Activated T-cell treated with anti-CD3 and anti-CD28 coated beads for 48 hours (primary cell): ENCODE data around the gene SCGB1C2.
"Not testable (repeated sequence)": the region's sequence is repeated elsewhere in the genome, so short reads cannot be mapped to it uniquely, and the experiment has no call there.

Experiments
- DNase-seq: peaks from one replicate; pipeline ENCODE4 v3.0.0-alpha.2; 2020; ENCODE audit warnings: low read depth

SCGB1C2 gene

DNA sequence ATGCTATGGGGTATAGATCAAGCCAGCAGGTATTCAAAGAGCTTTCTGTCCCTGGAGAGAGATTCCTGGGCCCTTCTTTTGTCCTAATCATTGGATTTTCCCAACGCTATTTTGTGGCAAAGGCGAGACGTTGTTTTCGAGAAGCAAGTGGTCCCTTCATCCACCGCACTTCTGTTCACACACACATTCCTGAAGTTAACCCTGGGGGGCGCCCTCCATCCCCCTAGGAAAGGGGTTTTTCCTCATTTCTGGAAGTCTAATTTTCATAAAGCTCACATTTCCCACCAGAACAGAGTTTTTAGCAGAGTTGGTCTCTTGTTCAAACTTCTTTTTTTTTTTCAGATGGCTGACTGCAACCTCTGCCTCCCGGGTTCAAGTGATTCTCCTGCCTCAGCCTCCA, 11.9 kb downstream of the SCGB1C2 start:
- no peak for DNase-seq

DNA sequence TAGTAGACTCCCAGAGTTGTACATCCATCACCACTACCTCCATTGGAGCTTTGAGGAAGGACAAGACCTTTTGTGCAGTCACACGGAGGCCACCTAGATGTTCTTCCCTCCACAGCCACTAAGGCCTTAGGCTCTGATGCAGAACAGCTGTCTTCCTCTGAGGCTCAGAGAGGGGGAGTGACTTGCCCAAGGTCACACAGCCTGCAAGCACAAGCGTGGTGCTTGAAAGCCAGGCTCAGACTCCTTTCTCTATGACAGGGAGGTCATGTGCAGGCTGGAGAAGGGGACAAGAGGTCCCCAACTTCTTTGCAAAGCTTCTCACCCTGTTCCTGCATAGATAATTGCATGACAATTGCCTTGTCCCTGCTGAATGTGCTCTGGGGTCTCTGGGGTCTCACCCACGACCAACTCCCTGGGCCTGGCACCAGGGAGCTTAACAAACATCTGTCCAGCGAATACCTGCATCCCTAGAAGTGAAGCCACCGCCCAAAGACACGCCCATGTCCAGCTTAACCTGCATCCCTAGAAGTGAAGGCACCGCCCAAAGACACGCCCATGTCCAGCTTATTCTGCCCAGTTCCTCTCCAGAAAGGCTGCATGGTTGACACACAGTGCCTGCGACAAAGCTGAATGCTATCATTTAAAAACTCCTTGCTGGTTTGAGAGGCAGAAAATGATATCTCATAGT, 12.7 kb downstream of the SCGB1C2 start:
- DNase-seq: no peak

GRCh38 chr17:151004-151403, 13.6 kb downstream of the SCGB1C2 start:
- DNase-seq: no peak

DNA sequence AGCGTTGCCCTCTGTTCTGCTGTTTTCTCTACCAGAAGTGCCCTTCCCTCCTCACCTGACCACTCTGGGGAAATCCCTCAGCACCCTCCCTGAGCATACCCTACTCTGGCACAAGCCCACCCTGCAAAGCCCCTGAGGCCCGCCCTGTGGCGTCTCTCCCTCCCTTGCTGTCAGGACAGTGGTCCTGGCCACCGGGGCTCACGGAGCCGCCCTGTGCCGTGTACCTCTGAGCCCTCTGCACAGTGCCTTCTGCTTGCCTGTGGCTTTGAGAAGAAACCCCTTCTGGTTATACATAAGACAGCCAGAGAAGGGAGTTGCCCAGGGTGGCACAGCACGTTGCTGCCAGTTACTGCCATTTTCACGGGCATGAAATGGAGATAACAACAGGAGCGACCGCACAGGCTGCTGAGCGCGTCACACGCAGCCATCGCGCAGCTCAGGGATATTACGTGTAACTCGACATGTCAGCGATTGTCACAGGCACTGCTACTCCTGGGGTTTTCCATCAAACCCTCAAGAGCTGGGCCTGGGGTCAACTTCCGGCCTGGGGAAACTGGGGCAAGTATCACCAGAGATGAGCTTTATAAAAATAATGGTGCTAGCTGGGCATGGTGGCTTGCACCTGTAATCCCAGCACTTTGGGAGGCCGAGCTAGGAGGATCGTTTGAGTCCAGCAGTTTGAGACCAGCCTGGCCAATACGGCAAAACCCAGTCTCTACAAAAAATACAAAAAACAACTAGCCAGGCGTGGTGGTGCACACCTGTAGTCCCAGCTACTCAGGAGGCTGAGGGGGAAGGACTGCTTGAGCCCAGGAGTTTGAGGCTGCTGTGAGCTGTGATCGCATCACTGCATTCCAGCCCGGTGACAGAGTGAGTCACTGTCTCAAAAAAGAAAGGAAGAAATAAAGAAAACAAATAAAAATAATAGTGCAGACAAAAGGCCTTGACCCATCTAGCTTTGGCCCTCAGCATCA, 14.8 kb downstream of the SCGB1C2 start:
- no peak for DNase-seq

- DNase-seq: no peak
Measured at GRCh38 chr17:152860-153420, 15.6 kb downstream of the SCGB1C2 start.

DNA sequence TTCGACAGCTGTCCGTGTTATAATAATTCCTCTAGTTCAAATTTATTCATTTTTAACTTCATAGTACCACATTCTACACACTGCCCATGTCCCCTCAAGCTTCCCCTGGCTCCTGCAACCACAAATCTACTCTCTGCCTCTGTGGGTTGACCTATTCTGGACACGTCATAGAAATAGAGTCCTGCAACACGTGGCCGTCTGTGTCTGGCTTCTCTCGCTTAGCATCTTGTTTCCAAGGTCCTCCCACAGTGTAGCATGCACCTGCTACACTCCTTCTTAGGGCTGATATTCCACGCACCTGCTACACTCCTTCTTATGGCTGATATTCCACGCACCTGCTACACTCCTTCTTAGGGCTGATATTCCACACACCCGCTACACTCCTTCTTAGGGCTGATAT, 16.5 kb downstream of the SCGB1C2 start:
- no peak for DNase-seq

DNA sequence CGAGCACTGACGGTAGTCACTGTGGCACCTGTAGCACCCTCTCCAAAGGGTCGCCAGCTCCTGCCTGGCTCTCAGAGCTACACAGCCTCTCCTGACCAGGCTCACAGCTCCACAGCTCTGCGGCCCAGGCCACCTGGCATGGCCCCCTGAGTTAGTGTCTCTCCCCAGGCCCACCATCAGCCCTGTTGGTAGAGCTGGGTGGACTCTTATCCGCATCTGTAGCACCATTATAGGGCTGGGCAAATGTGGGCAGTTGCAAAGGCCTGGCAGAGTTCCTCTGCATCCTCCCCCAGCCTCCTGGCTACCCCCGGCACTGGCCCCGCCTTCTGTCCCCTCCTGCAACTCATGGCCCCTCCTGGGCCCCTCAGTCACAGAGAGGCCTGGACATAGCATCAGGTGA, 18.2 kb downstream of the SCGB1C2 start:
- DNase-seq: no peak

DNA sequence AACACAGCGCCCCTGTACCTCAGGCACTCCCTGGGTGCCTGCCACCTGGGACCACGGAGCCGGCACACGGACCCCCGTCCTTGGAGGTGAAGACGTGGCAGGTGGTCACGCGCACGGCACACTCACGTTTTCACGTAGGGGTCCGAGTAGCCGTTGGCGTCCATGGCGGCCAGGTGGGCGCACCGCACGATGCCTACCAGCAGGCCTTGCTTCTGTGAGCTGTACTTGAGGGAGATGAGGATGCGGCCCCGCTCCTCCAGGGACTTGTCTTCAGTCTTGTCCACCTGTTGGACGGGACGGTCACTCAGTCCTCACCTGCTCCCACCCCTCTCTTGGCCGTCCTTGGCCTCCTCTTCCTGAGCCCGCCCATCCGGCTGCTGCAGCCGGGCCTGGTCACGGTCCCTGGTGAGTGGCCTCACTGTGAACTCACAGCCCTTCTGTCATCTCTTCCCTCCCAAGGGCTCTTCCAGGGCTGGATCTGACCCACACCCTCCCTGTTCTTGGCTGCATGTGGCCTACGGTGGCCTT, 18.8 kb downstream of the SCGB1C2 start:
- no peak for DNase-seq

DNA sequence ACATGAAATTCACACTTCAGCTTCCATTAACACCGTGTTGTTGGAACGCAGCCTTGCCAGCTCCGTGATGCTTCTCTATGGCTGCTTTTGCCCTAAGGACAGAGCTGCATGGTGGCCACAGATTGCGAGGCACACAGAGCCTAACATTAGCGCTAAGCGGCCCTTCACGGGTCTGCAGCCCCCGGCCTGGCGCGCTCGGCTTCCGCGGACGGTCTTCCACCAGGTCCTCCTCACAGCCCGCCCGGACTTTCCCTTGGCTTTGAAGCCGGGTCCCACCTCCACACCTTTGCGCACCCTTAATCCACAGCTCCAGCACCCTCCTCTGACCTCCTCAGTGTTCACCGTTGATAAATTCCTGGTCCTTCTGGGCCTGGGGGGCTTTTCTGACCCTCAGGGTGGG, 19.6 kb downstream of the SCGB1C2 start:
- DNase-seq: no peak

- no peak for DNase-seq
Measured at GRCh38 chr17:157901-158300, 20.5 kb downstream of the SCGB1C2 start.

GRCh38 chr17:158379-158778, 21.0 kb downstream of the SCGB1C2 start:
- DNase-seq: no peak

GRCh38 chr17:159609-160008, 22.2 kb downstream of the SCGB1C2 start:
- no peak for DNase-seq

DNA sequence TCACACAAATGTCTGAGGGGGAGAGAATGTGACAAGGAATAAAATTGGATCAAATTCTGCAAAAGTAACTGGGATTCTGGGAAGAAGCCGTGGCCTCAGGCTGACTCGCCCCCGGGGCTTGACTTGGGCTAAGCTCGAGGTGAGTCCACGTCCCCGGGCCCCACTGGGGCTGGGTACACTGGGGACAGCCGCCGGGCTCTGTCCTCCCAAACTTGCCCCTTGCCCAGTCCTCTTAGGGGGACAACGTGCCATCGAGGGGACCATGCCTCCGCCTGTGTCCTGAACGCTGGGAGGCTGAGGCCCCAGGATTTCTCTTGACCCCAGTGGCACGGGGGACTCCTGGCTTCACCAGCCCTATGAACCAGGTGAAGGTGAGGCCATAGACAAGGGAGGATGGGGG, 23.0 kb downstream of the SCGB1C2 start:
- no peak for DNase-seq

GRCh38 chr17:161481-161880, 24.1 kb downstream of the SCGB1C2 start:
- DNase-seq: no peak

- DNase-seq: no peak
Measured at GRCh38 chr17:162689-163088, 25.3 kb downstream of the SCGB1C2 start.

GRCh38 chr17:163514-164098, 26.2 kb downstream of the SCGB1C2 start:
- no peak for DNase-seq

GRCh38 chr17:164303-165235, 27.2 kb downstream of the SCGB1C2 start:
- DNase-seq: no peak

DNA sequence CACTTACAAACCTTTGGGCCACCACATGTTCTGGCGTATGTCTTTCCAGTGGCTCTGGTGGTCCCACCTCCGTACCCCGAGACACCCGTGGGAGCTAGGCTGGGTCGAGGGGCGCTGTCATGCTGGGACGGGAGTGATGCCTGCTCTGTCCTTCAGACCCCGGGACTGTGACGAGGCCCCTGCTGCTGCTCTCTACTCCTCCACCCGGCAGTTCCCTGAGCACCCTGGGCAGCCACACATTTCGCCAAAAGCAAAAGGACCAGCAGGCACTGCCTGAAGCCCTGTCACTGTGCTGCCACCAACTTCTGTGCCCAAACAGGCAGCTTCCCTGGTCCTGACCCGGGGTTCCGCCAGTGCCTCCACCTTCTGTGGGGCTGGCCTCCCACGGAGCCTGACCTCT, 28.6 kb downstream of the SCGB1C2 start:
- no peak for DNase-seq

DNA sequence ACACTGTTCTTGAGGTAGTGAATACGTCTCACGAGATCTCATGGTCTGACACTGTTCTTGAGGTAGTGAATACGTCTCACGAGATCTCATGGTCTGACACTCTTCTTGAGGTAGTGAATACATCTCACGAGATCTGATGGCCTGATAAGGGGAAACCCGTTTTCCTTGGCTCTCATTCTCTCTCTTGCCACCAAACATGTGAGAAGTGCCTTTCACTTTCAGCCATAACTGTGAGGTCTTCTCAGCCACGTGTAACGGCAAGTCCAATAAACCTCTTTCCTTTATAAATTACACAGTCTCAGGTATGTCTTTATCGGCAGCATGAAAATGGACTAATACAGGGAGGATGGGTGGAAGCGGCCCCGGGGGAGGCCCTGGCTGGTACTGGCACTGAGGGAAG, 31.2 kb downstream of the SCGB1C2 start:
- DNase-seq: not testable (repeated sequence)

DNA sequence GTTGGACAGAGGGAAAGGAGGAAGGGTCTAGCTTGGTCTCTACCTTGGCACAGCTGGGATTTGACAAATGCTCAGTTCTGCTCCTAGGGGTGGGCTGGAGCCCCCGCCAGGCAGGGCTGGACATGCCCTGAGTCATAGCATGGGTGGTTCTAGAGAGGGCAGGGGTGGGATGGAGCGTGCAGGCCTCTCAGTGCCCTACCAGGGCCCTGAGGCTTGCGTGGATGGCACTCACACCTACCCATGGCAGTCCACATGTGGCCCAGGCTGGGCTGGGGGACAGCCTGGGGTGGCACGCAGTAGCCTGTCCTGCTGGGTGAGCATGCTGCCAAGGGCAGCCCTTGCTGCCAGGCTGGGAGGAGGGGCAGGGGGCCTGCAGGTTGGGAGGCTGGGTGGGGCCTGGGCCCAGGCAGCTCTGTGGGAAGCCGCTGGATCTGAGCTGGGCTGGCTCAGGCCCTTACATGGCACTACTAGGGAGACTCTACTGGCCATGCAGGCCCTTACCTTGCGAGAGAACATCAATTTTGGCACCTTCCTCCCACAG, 32.8 kb downstream of the SCGB1C2 start:
- DNase-seq: no peak

DNA sequence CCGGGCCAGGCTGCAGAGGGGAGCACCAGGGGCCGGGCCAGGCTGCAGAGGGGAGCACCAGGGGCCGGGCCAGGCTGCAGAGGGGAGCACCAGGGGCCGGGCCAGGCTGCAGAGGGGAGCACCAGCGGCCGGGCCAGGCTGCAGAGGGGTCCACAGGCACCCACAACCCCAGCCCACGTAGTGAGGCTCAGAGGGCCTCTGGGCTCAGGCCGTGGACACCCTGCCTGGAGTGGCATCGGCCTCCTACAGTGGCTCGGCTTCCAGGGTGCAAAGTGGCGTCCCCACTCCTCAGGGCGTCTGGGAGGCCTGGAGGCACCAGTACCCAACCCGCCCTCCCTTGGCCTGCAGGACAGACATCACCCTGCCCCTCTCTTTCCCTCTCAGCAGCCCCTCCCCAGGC, 34.5 kb downstream of the SCGB1C2 start:
- no peak for DNase-seq
